NCI-H146 (cell line): ENCODE data around the gene CLASP1.
"Not testable (repeated sequence)": the region's sequence is repeated elsewhere in the genome, so short reads cannot be mapped to it uniquely, and the experiment has no call there.

Experiments
- DNase-seq: peaks from one replicate; lab custom pipeline; 2025; lab: John Stamatoyannopoulos, UW

CLASP1 gene

DNA sequence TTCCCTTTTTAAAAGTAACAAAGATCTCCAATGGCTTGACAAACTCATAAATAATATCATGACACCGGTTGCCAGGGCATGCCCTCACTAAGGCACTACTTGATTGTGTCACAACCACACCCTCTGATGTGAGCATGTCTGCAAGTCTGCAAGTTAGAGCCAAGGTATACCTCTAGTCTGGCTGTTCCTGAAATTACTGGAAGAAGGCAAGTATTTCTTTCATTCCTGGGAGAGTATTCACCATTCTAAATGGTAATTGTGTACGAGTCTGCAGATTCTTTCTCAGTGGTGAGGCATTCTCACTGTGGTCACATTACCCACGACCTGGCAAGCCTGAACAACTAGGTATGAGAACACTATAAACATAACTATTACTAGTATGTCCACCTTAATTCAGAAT lies 144.3 kb downstream of the CLASP1 start:
- no peak for DNase-seq

- DNase-seq: no peak
Observed at GRCh38 chr2:121504316-121504715, 144.9 kb downstream of the CLASP1 start.

DNA sequence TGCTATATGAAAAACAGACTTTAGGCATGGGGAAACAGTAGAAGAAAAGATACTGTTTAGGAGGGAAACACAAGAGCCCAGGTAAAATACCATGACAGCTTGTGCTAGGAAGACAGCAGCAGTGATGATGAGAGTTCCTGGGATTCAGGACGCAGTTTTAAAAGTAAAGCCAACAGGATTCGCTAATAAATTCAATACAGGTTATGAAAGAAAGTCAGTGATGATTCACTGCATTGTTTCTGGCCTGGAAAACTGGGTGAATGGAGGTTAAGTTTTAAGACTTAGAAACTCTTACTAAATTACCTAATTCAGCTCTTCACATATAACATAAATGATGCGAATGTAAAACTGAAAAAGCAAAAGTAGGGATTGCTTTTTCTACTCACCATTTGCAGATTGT lies 146.5 kb downstream of the CLASP1 start:
- DNase-seq: no peak

DNA sequence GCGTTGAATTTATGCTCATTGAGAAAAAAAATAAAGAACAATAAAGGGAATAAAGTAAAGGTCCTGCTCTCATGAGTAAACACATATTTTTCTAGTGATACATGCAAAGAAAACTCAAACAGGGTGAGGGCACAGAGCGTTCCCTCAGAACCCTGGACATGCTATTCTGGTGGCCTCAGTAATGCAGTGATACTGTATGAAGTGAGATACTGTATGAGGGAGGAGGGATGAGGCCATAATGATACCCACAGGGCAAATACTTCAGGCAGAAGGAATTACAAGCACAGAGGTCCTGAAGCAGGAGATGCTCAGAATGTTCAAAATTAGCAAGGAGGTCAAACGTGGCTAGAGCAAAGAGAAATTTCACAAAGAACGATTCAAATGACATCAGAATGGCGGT lies 147.0 kb downstream of the CLASP1 start:
- no peak for DNase-seq

GRCh38 chr2:121501554-121501953 lies 147.7 kb downstream of the CLASP1 start:
- no peak for DNase-seq

GRCh38 chr2:121501031-121501430 lies 148.2 kb downstream of the CLASP1 start:
- no peak for DNase-seq

DNA sequence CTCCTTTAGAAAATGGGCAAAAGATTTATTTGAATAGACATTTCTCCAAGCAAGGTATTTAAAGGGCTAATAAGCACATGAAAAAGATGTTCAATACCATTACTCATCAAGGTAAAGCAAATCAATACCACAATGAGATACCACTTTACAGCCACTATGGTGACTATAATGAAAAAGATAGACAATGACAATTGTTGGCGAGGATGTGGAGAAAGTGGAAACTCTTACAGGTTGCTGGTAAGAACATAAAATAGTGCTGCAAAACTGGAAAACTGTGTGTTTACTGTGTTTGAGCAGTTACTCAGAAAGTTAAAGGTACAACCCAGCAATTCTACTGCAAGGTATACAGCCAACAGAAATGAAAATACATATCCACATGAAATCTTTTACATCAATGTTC lies 150.5 kb downstream of the CLASP1 start:
- peak; percentile 56 for DNase-seq

- no peak for DNase-seq
Observed at GRCh38 chr2:121492409-121492808, 156.9 kb downstream of the CLASP1 start.

GRCh38 chr2:121491518-121491917 lies 157.7 kb downstream of the CLASP1 start:
- peak; percentile 81 for DNase-seq

- no peak for DNase-seq
Observed at GRCh38 chr2:121490584-121491133, 158.6 kb downstream of the CLASP1 start.

- peak; percentile 53 for DNase-seq
Observed at GRCh38 chr2:121489911-121490583, 159.2 kb downstream of the CLASP1 start.

- DNase-seq: peak; percentile 88
Observed at GRCh38 chr2:121489284-121489683, 160.0 kb downstream of the CLASP1 start.

DNA sequence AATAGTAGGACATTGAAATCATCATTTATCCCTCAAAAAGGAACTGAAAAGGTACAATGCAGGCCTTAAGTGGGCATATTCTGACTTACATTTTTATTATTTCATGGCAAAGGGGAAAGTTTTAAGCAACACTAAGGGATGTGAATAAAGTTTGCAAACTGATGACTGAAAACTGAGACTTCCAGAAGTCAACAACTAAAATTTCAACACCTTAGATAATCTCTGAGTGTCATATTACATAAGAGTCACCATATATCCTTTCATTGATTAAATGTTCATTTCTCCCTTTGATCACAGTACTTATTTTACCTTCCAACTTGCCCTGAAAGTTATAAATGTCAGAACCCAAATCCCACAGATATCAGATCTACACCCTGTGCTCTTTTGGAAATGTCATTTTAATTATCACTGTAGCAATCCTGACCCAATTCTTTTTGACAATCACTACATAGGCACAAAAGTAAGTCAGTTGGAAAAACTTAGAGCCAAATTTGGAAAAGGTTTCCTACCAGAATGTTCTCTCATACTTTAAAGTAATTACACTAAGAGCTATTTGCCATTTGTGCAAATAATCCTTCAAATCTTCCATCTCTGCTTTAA lies 163.0 kb downstream of the CLASP1 start:
- no peak for DNase-seq

DNA sequence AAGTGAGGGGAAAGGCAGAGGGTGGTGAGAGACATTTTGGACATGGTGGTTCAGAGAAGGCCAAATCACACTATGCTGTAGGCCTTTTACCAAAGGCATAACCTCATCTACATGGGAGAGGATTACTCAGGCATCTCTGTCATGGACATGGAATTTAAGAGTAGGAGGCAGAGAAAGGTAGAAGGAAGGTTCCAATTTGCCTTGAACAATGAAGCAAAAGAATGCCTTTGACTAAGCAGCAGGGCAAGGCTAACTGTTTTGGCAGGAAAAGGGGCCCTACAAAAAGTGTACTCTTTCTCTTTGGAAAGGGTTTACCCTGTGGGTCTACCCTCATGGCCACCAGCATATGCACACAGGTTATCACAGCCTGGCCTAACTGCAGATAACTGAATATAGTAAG lies 164.2 kb downstream of the CLASP1 start:
- DNase-seq: no peak

- no peak for DNase-seq
Observed at GRCh38 chr2:121483846-121484245, 165.4 kb downstream of the CLASP1 start.

DNA sequence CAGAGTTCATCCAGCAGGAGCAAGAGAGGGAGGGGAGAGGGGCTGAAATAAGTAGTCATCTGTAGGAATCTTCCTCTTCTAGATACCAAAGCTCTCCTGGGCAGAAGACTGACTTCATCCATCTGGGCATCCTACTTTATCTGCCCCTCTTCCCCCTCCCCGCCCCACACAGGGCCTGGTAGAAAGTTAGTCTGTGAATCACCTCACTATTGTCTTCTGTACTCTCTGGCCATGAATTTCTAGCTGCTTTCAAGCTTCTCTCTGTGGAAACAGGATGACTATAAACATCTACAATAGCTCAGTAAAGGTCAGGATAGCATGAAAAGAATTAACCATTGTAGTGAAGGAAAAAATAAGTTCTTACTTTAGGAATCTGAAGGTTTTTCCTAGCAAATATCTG lies 166.2 kb downstream of the CLASP1 start:
- DNase-seq: no peak

GRCh38 chr2:121480826-121481225 lies 168.4 kb downstream of the CLASP1 start:
- no peak for DNase-seq

DNA sequence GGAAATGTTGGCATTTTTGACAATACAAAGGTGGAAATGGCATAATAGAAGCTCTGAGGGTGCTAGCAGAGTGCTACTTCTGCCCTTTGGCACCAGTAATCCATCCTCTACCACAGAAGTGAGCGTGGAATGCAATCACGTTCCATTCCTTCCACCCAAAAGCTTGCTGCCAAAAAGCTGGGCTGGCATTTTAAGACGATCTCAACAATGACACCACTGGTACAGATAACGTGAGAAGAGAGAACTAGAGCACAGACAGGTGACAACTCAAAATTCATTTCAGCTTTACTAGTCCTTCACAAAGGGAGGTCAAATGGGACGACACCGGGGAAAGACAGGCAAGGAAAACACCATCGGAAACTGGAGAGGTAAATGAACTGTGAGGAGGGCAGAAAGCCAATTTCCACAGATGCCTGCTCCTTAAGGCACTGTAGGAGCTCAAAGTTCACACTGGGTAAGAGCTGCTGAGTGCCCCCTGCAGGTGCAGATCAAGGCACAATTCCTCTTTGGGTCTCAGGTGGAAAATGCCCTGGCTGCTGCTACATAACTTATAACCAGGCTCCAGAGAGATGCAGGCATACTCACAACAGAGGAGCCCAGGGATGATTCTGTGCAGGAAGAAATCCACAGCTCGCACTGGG lies 169.3 kb downstream of the CLASP1 start:
- peak; percentile 37 for DNase-seq

- no peak for DNase-seq
Observed at GRCh38 chr2:121478996-121479745, 170.1 kb downstream of the CLASP1 start.

- not testable (repeated sequence) for DNase-seq
Observed at GRCh38 chr2:121478358-121478995, 170.8 kb downstream of the CLASP1 start.

GRCh38 chr2:121476684-121477083 lies 172.6 kb downstream of the CLASP1 start:
- DNase-seq: no peak
